Muscle of back (tissue), 13 donors: ENCODE data around the gene PRR33. TPM values are rescaled to one million over a fixed set of nuclear protein-coding genes. Genes with fewer than 3 reads are reported as not detected.
A peak's percentile ranks its signal among the peaks of the same experiment; 100 is the strongest.

Source experiments
- DNase-seq, 3 donors: peaks; one replicate each; pipeline versions ENCODE4 v3.0.0 to v3.0.0-alpha.2; 2013
- long read RNA-seq, 9 donors: transcript quantifications; one replicate each; lab custom pipeline, GENCODE V29; 2026
- polyA plus RNA-seq, 10 donors: library from polyadenylated mRNA; unstranded; fragments of 120-200 nt; gene quantifications; one replicate each; pipeline ENCODE4 v1.2.1, GENCODE V29; 2013; ENCODE audit not compliant: insufficient read length in 10 of 10

Gene PRR33
- polyA plus RNA-seq: 1 to 10 TPM in 9 of 10 donors, under 1 TPM in 1; 0.98 to 7.7 (median 3.3) TPM
- long read RNA-seq, donor 1, transcript PRR33-201 (1 exons, 3,319 nt): major isoform, 6 of 3,932 reads
- long read RNA-seq, donor 1, partial matches to known transcripts: 2,454 of 3,932 reads
- long read RNA-seq, donor 1, other reads (novel, unspliced or antisense): 1,472 of 3,932 reads
- long read RNA-seq, donor 2, transcript PRR33-201 (1 exons, 3,319 nt): major isoform, 6 of 6,555 reads
- long read RNA-seq, donor 2, partial matches to known transcripts: 4,038 of 6,555 reads
- long read RNA-seq, donor 2, other reads (novel, unspliced or antisense): 2,511 of 6,555 reads
- long read RNA-seq, donor 3: 0 reads
- long read RNA-seq, donor 4, transcript PRR33-201 (1 exons, 3,319 nt): major isoform, 6 of 4,708 reads
- long read RNA-seq, donor 4, partial matches to known transcripts: 3,320 of 4,708 reads
- long read RNA-seq, donor 4, other reads (novel, unspliced or antisense): 1,382 of 4,708 reads
- long read RNA-seq, donor 5, transcript PRR33-201 (1 exons, 3,319 nt): major isoform, 11 of 183 reads
- long read RNA-seq, donor 5, partial matches to known transcripts: 147 of 183 reads
- long read RNA-seq, donor 5, other reads (novel, unspliced or antisense): 25 of 183 reads
- long read RNA-seq, donor 6, transcript PRR33-201 (1 exons, 3,319 nt): major isoform, 11 of 7,646 reads
- long read RNA-seq, donor 6, partial matches to known transcripts: 4,923 of 7,646 reads
- long read RNA-seq, donor 6, other reads (novel, unspliced or antisense): 2,712 of 7,646 reads
- long read RNA-seq, donor 7, transcript PRR33-201 (1 exons, 3,319 nt): major isoform, 5 of 5,854 reads
- long read RNA-seq, donor 7, partial matches to known transcripts: 3,173 of 5,854 reads
- long read RNA-seq, donor 7, other reads (novel, unspliced or antisense): 2,676 of 5,854 reads
- long read RNA-seq, donor 8, partial matches to known transcripts: 473 of 872 reads
- long read RNA-seq, donor 8, other reads (novel, unspliced or antisense): 399 of 872 reads
- long read RNA-seq, donor 9: 0 reads

DNA sequence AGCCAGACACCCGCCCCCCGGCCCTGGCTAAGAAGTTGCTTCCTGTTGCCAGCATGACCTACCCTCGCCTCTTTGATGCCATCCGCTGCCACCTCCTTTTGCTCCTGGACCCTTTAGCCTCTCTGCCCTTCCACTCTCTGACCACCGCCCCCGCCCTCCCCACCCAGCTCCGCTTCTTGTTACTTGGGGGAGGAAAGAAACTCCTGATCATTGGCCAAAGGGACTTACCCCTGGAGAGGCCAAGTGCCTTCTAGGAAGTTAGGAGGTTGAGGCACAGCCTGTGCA lies at the start of gene PRR33:
PRR33 (minus strand) TSS at position 65 of the 285 bp plus-strand sequence. CDS start 1,311 bp downstream, outside the sequence.
- no peak for DNase-seq

DNA sequence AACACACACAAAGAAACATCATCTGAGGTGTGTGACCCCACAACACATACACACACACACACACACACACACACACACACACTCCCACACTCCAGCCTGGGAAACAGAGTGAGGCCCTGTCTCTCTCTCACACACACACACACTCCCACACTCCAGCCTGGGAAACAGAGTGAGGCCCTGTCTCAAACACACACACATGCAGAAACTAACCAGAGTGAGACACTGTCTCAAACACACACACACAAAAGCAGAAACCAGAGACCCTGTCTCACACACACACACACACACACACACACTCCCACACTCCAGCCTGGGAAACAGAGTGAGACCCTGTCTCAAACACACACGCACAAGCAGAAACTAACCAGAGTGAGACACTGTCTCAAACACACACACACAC lies 48.1 kb upstream of the PRR33 start:
- peak in 1 of 3 donors; percentile 70 for DNase-seq

DNA sequence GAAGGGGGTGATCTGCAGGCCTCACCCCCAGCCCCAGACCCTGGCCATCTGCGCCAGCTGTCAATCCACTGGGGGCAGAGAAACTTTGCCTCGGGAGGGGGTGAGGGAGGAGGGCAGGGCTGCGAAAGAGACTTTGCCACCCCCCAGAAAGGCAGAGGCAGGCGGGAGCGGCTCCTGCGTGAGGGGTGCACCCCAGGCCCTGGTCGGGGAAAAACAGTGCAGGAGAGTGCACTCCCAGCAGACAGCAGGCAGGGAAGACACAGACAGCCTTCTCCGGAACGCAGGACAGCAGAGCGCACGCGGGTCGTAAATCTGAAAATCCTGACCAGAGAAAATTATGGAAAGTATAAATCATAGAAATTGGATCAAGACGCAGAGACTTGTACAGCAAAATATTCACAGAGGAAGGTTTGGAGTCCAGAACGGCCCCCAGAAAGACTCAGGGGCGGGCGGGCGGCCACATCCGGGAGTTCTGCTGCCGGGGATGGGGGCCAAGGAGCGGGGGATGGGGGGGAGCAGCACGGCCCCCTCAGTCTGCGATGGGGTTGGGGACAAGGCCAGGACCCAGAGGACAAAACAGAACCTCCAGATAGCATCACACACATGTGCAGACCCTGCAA lies 47.4 kb upstream of the PRR33 start:
- peak; percentile 67 to 92 (median 86) for DNase-seq

DNA sequence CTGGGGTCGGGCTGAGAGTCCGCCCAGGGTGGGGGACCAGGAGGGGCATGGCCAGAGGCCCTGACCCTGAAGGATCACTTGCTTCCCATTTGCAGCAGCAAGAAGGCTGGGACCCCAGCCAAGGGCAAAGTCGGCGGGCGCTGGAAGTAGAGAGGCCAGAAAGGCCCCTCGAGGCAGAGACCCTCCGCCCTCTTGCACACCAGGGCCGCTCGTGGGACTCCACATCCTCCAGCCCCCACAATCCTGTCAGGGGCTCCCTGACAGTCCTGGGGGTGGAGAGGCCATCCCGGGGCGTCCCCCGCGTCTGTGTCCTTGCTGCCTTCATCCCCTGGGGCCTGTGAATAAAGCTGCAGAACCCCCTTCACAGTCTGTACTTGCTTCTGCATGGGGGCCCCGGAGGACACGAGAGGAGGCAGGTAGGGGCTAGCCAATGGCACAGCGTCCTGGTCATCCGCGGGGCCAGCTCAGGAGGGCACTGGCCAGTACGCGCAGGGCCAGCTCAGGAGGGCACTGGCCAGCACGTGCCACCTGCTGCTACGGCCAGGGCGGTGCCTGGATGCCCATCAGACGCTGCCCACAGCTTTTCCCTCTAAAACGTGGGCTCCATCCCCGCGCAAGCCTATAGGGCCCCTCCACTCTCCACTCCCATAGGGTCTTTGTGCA lies 46.8 kb upstream of the PRR33 start:
- DNase-seq: no peak

DNA sequence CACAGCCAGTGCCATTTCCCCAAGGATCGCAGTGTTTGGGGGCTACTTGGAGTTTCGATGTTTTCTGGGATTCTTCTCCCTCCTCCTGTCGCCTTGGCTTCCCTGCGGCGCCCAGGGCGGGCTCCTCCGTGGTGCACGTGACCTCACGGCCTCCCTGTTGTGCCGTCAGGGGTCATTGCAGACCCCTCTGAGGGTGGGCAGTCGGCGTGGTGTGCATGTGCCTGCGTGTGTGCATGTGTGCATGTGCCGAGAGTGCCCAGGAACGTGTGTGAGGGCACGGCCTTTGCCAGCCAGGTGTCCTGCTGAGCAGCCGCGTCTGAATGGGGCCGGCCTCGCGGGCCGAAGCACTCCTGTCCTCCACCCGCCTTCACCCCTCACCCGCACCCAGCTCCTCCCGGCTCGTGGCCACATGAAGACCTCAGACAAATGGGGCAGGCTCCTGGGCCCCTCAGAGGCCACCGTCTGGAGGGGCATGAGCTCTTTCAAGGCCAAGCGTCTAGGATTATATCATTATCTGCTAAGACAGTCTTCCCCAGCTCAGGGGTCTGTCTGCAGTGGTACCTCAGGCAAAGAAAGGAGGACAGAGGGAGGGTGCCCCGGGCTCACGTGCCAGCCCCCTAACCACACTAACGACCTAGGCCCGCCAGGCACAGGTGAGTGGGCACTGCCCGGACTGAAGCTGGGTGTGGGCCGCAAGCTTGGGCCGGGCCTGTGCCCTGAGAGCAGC lies 46.1 kb upstream of the PRR33 start:
- no peak for DNase-seq

DNA sequence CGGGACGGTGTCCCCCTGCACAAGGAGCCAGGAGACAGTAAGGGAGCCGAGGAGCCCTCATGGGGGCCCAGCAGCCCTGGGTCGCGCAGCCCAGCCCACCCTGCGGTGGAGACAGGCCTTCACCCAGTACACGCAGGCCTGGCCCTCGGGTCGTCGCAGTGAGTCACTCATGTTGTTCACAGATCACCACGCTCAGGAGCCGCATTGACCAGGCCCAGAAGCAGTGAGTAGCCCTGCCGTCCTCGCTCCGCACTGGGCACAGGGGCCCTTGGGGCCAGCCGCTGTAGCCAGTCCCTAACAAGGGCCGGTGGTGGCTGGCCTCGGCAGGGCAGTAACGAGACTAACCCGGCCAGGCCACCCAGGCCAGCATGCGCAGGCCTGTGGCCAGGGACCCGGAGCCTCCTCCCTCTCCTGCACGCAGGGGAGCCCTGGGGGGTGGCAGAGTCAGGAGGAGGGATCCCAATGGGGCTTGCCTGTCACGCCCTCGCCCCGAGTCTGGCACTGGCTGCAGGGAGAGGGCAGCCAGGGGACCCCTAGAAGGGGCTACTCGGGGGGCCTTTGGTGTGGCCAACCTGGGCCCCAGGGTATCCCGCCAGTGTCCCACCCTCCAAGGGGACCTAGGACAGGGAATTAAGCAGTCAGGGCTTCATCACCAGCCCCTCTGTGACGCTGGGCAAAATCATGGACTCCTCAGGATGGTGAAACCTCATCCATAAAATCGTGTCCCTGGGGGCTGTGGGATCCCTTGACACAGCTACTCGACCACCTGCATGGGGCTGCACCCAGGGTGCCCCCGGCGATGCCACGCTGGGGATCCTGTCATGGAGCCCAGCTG lies 45.3 kb upstream of the PRR33 start:
- DNase-seq: no peak

DNA sequence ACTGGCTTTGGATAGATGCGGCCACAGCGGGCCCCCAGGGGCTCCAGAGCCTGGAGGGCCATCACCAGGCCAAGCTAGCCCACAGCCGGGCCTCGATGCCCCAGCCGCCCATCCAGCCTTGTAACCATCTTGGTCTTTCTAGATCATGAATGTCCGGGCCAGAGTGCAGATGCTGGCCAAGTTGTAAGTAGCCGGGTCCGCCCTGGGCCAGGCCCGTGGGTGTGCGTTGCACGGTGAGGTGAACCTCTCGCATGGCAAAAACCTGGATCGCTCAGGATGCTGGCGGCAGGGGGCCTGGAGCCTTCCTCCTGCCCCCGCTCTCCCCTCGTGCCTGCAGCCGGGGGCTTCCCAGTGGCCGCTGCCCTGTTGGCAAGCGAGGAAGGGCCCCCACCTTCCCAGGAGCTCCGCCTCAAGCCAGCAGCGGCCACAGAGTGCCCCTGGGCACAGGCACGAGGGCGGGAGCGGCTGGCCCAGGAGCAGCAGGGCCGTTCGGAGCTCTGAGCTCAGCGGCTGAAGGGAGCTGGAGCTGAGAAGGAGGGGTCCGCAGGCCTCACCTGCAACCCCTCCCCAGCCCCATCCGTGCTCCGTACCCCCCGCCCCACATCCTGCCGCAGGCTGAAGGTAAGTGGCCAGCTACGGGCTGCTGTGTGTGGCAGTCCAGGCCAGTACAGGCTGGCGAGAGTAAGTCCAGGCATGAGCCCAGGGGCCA lies 44.5 kb upstream of the PRR33 start:
- no peak for DNase-seq

DNA sequence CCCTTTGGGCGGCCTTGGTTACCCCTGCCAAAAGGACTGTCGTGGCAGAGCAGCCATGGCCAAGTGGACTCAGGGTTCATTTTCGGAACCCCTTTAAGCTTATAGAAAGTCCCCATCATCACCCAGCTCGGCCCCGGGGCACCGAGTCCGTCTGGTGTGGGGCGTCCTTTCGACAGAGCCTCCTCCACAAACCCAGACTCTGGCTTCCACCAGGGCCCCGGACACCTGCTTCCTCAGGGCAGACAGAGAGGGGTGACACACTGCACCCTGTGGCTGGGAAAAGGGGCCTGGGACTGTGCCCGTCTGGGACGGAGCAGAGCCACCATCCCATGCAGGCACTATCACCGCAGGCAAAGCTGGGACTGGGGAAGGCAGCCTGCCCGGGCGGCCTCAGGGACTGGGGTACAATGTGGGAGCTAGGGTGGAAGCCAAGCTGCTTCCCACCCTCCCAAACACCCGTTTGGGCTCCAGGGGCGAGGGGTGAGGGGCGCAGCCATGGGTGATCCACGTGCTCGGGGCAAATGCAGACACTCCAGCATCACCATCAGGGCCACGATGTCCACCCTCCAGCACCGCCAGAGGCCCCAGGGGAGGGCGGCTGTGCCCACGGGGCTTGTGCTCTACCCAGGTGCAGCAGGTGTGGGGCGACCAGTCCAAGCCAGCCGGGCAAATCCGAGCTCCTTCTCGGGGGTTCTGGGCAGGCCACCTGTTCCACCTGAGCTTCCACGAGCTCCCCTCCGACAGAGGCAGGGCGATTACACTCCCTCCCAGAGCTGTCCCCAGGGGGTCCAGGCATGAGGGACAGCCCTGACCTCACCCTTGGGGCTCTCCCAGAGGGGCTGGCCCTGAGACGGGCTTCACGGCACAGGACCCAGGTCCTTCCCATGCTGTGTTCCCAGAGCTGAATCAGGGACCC lies 43.7 kb upstream of the PRR33 start:
- DNase-seq: no peak

DNA sequence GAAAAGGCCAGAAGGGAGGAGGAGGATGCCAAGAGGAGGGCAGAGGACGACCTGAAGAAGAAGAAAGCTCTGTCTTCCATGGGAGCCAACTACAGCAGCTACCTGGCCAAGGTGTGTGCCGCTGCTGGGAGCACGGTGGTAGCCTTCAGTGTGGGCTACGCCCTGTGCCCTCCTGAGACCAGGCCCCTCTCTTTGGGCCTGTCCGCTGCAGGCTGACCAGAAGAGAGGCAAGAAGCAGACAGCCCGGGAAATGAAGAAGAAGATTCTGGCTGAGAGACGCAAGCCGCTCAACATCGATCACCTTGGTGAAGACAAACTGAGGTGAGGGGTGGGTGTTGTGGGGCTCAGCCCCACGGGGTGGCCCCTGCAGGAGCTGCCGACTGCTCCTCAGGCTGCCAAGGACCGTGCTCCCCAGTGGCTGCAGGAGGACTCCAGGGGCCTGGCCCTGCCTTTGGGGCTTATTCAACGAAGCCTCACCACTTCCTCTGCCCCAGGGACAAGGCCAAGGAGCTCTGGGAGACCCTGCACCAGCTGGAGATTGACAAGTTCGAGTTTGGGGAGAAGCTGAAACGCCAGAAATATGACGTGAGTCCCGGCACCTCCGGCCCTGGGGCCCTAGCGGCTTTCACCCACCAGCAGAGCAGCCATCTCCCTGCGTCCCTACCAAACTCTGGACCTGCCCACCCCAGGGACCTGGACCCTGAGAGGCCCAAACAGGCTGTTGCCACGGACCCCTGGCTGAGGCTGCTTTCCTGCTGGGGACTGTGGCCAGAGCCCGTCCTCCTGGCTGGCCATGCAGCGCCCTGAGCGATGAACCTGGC lies 42.9 kb upstream of the PRR33 start:
- no peak for DNase-seq

DNA sequence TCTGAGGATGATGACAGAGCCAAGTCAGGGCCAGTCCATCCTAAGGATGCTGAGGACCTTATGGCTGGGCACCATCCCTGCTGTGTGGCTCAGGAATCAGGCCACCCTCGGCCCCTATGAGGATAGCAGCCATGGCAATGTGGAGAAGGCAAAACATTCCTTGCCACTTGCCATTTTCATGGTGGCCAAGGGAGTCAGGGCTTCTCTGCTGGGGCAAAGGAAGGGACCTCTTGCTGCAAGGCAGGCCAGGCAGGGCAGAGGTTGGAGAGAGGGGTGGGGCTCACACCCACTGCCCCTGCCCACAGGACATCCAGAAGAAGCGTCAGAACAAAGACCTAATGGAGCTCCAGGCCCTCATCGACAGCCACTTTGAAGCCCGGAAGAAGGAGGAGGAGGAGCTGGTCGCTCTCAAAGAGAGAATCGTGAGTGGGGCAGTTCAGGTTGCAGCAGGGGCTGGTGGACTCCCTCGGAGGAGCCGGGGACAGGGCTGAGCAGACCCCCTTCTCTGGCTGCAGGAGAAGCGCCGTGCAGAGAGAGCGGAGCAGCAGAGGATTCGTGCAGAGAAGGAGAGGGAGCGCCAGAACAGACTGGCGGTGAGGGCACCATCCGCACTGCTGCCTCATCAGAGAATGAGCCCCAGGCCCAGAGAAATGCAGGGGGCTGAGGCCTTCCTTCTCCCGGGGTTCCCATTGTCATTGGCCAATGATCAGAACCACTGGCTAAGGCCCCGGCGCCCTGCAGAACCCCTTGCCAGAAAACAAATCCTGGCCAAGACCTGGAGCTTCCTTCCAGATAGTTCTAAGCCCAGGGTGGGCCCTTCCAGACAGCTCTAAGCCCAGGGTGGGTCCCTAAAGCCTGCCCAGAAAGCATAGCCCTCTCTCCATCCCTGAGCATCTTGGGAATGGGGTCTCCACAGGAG lies 42.0 kb upstream of the PRR33 start:
- no peak for DNase-seq

DNA sequence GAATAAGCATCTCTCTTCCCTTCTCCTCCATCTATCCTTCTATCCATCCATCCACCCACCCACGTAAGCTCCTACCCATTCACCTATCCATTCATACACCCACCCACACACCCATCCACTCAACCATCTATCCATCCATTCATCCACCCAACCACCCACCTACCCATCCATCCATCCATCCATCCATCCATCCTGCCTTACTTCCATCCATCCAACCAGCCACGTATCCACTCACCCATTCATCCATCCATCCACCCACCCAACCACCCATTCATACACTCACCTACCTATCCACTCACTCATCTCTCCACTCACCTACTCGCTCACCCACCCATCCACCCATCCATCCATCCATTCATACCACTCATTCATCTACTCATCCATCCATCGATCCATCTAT lies 41.0 kb upstream of the PRR33 start:
- no peak for DNase-seq

DNA sequence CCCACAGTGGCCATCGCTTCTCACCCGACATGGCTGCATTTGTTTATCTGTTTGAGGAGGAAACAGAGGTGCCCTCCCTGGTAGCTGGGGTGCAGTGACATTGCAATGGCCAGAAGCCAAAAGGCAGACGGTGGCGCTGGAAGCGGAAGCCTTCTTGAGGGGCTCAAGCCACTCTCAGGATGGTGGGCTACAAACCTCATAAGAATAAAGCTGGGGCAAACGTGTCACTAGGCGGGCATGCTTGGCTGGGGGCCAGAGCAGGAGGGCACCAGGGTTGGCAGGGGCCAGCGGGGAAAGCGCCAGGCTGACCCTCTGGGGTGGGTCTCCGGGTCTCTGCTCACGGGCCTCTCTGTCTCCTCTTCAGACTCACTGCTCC lies 40.4 kb upstream of the PRR33 start:
- no peak for DNase-seq

DNA sequence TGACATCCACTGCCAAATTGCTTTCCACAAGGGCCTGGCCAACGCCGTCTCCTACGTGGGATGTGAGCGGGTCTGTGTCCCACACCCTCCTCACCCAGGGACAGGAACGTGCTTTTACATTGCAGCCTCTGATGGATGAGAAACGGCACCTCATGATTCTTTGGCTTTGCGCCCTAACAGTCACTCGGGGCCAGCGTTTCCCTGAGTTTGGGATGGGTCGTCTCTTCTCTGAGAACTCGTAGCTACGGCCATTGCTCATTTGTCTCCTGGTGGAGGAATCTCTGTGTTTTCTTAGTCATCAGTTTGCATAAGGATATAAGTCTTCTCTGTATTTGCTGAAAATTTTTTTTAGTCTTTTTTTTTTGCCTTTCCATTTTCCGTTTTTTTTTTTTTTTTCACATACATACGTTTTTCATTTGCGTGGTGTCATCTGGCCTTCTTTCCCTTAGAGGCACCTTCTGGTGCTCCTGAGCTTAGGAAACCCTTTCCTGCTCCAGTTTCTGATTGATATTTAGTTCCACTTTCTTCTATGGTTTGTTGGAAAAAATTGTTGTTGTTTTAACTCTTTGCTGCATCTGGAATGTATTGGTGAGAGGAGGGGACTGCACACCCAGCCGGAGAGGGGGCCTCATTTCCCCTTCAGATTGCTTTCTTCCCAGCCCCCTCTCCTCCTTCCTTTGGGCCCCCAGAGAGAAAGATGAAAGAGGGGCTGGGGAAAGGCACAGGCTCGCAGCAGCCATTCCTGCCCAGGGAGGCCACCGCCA lies 39.8 kb upstream of the PRR33 start:
- DNase-seq: peak; percentile 67 to 93 (median 83)

DNA sequence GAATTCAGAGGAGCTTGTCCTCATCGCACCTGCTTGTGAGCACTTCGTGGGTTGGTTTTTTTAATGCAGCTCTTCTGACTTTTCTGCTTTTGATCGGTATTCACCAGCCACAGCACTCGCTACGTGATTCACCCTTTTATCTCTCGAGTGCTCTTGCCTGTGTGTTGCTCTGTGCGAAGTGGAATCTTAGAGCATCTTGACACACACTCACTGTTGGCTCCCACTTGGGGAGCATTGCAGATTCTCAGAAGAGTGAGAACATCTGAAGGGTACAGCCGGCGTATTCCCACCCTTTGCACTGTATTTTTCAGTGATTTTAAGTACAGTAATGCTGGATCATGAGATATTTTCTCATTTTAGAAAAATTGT lies 38.8 kb upstream of the PRR33 start:
- DNase-seq: no peak
